Prostate gland (tissue), 2 donors: ENCODE data around the gene PLCD3.

Experiments
- CTCF ChIP-seq, 4 experiments: fragments of 200-600 bp in 2 of 4; fragments of 450-650 bp in 2 of 4; sonication (generic) in 2 of 4; IDR thresholded peaks; 1 replicate in 3 of 4; 2 replicates in 1 of 4; pipeline ENCODE4 v1.5.1; 2016 to 2019; ENCODE audit warnings: antibody characterized with exemption in 4 of 4, mild to moderate bottlenecking in 2 of 4, moderate library complexity in 2 of 4
- POLR2A ChIP-seq: fragments of 450-650 bp; IDR thresholded peaks from one replicate; pipeline ENCODE4 v1.6.1; 2016; ENCODE audit warnings: antibody characterized with exemption, mild to moderate bottlenecking

DNA sequence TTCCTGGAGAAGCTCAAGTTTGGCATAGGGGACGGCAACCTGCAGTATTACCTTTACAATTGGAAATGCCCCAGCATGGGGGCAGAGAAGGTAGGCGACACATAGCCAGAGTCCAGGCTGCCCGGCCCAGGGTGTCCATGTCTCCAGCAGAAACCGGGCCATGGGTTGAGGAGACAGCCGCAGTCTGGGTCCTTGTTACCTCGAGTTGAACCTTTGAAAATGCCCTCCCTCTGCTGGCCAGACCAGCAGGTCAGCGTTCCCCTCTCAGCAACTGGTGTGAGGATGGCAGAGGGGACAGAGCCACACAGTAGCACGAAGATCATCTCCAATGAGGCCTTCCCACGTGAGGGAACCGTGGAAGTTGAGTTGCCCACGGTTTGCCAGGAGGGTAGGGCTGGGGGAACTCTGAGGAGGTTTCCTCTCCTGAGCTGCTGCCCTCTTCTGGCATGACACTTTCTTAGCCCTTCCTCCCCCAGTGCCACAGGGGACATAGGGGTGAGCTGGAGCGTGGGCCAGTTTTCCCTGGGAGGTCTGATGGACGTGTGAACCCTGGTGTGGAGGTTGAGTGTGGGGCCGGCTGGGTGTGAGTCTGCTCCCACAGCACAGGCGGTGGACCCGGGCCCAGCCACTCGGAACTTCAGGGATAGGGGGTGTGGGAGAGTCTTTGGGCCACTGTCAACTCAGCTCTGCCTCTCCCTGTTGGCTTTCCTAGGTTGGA, 27.2 kb downstream of the PLCD3 start:
- TF ChIP-seq CTCF (IDR thresholded peaks at IDR 0.05) (no peak), POLR2A (no peak)
